Stimulated activated CD4-positive, alpha-beta T cell treated with anti-CD3 and anti-CD28 coated beads, Interleukin-1b, Interleukin-23, amount 100 ng/mL, for 48 hours (primary cell): ENCODE data around the gene FBXO21.
A peak's percentile ranks its signal among the peaks of the same experiment; 100 is the strongest.
"Not testable (repeated sequence)": the region's sequence is repeated elsewhere in the genome, so short reads cannot be mapped to it uniquely, and the experiment has no call there.

Experiments
- DNase-seq: peaks from one replicate; pipeline ENCODE4 v3.0.0-alpha.2; 2020

FBXO21 gene

DNA sequence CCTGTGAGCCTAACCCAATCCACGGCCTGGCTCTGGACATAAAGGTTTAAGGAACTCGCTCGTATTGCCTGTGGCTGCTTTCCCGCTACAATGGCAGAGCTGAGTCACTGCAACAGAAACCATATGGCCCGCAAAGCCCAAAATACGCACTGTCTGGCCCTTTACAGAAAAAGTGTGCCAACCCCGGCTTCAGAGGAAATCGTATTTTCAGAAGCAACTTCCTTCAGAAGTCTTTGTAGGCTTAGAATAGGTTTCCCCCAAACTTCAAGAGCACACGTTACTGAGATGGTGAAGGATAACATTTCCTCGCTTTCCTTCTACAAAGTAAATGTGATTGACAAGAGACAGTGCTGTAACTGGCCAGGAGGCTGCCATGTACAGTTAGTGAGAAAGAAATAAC lies 56.2 kb downstream of the FBXO21 start:
- peak; percentile 70 for DNase-seq

DNA sequence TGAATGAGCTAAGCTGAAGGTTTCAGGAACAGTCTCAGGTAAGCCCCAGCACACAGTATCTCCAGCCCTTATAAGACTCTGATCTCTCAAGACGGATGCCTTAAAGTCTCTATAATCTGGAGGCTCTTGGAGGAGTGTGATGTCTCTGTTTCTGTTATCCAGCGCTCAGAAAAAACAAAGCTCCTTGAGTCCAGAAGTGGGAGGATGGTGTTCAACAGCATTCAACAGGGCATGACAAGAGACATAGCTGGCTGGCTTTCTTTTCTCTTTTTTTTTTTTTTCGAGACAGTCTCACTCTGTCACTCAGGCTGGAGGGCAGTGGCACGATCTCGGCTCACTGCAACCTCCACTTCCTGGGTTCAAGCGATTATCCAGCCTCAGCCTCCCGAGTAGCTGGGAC lies 59.5 kb downstream of the FBXO21 start:
- DNase-seq, result no peak

- DNase-seq, result no peak
These were observed 60.9 kb downstream of the FBXO21 start for GRCh38 chr12:117129391-117129790.

DNA sequence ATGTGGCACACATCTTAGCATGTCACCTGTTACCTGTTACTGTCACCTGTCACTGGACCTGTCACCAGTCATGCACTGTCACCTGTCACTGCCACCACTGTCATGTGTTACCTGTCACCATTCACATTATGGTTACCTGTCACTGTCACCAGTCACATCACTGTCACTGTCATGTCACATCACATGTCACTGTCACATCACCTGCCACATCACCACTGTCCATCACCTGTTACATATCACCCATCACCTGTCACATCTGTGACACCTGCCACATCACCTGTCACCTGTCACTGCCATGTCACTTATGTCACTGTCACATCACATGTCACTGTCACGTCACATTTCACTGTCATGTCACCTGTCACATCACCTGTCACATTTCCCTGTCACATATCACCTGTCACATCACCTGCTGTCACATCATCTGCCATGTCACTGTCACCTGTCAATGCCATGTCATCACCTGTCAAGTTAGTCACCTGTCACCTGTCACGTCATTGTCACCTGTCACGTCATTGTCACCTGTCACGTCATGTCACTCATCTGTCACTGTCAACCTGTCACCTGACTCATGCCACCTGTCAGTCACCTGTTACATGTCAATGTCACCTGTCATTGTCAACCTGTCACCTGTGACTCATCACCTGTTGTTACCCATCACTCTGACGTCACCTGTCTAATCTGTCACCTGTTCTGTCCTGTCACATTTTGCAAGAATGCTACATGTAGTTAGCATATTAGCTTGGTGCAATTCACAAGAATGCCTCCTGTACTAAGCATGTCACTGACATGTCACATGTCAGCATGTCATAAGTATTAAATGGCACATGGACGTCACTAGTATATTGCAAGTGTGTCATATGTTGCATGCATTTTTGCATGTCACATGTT lies 62.1 kb downstream of the FBXO21 start:
- DNase-seq, result no peak

DNA sequence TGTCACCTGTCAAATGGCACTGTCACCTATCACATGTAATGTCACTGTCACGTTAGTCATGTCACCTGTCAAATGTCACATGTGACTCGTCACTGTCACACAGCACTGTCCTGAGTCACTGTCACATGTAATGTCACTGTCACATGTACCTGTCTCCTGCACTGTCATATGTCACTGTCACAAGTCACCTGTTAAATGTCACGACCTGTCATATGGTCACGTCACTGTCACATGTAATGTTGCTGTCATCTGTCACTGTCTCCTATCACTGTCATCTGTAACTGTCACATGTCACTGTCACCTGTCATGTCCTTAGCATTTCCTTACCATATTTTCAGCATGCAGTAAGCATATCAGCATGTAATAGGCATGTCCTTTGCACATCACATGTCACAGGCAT lies 63.9 kb downstream of the FBXO21 start:
- DNase-seq, result no peak

DNA sequence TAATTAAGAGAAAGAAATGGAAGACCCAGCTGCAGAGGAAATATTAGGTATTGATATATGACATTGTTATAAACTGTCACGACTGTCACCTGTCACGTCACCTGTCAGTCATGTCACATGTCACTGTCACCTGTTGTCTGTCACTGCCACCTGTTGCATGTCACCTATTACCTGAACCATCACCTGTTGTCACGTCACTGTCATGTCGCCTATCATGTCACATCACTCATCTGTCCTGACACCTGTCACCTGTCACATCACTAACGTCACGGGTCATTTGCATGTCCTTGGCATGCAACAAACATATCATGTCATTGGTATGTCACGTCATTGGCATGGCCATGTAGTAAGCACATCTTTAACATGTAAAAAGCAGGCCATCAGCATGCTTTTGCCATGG lies 64.5 kb downstream of the FBXO21 start:
- no peak for DNase-seq

DNA sequence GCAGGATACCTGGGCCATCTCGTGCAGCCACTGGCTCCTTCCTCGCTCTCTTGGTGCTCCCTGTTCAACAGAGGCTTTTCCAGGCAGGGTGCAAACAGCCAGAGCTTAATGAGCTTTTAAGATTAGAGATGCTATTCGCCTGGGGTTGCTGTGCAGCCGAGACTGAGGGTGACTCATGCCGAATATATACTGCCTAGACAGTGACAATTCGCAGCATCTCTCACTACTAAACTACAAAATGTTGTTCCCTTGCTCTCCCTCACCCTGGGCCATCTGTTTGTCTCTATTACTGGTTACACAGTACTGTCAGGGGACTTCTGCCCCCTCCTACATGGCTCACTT lies 65.0 kb downstream of the FBXO21 start:
- DNase-seq, result no peak

DNA sequence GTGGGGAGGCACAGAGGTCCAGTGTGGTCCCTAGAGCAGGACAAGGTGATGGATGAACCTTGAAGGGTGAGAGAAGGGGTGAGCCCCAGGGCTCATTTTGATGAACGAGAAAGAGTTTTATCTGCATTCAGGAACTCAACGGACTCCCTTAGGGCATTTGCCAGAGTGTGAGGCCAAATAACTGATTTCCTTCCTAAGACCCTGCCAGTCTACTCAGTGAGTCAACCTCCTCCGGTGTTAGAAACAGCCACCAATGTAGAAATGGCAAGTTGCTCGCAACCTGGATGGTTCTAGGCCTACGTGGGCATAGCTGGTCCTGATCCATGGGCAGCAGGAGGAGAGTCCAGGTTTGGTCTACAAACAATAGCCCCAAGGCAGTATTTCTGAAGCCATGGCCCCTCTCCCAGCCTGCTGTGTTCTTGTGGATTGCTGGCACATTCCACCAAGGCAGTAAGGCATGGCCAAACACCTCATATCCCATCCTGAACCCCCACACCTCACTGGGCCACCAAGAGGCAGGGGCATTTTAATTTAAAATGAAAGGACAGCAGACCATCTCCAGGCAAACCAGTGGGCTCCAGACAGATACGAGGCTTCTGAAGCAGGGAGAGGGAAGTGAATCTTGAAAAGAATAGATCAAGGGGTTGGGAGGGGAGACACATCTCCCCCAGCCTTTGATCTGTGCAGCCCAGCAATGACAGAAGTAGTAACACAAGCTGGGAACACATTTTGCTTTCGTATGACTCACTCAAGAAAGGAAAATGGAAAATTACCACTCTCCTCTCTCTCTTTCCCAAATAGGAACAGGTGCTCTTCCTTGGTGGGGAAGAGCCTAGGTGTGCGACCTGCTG lies 65.6 kb downstream of the FBXO21 start:
- DNase-seq, result no peak

- DNase-seq, result no peak
These were observed 68.8 kb downstream of the FBXO21 start for GRCh38 chr12:117121441-117121840.

- no peak for DNase-seq
These were observed 69.5 kb downstream of the FBXO21 start for GRCh38 chr12:117120787-117121186.

DNA sequence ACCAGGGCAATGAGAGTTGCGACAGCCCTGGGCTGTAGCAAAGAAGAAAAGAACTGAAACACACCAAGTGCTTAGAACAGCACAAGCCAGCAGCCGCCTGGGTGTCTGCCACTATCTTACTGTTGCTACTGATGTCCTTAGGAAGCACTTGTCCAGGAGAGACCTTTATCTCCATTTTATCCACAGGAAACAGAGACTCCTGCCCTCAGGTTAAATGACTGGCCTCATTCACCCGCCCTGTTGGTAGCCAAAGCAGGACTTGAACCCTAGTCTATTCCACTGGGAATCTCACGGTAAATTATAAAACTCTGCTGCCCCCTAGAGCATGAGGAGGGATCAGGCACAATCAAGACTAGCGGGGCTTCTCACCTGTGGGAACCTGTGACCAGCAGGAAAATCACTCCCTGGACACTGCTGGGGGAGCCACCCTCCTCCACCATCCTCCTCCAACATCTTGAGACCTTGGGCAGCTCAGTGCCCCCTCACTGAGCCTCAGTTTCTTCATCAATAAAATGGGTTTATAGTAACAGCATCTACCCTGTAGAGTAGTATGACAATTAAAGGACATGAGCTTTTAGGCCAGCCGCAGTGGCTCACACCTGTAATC lies 70.6 kb downstream of the FBXO21 start:
- no peak for DNase-seq

DNA sequence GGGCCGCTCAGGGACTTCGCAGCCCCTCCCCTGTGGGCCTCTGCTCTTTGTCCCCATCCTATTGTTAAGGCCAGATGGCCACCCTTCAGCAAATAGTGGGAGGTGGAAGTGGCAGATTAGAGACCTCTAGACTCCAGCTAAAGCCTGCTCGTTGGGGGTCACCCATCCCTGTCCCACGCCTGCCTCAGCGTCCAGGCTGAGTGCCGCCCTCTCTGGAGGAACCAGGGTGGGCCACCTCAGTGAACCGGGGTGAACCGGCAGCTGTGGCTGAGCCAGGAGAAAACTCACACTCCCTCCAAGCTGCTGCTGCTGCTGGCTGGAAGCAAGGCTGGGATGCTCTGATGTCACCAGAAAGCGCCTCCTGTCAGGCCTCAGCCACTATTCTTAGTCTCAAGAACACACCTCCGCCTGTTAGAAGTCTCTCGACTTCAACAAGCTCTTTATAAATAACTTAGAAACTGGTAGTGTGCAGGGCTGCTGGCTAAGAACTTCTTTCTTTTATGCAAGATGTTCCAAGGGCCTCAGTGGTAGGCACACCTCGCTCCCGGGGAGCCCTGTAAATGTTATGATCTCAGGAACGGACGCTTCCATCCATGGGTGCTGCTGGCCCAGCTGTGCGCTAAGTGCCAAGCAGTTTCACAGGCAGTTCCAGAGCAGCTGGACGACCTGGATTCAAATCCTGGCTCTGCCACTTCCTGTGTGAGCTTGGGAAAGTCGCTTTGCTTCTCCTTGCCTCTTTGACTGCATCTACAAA lies 71.3 kb downstream of the FBXO21 start:
- DNase-seq, result no peak

GRCh38 chr12:117114784-117115183 lies 75.5 kb downstream of the FBXO21 start:
- no peak for DNase-seq

- DNase-seq, result no peak
These were observed 77.0 kb downstream of the FBXO21 start for GRCh38 chr12:117113231-117113630.

GRCh38 chr12:117111821-117112595 lies 78.3 kb downstream of the FBXO21 start:
- DNase-seq, result no peak

- DNase-seq, result no peak
These were observed 78.9 kb downstream of the FBXO21 start for GRCh38 chr12:117111386-117111785.

- no peak for DNase-seq
These were observed 80.2 kb downstream of the FBXO21 start for GRCh38 chr12:117109943-117110635.

DNA sequence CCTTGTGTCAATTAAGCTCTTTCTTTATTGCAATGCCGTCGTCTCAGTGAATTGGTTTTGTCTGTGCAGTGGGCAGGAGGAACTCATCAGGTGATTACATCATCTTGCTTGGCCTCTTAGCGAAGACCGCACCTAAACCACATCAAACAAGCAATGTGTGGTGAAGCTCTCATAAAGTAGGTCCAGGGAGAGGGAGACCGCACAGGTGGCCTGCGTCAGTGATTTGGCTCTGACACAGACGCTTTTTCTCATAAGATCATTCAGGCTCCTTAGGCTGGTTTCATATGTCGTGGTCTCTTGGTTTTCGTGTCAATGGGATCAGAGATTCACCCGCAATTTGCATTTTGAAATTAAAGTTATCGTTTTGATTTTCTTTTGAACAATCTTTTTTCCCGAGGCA lies 84.4 kb downstream of the FBXO21 start:
- DNase-seq, result peak; percentile 38

DNA sequence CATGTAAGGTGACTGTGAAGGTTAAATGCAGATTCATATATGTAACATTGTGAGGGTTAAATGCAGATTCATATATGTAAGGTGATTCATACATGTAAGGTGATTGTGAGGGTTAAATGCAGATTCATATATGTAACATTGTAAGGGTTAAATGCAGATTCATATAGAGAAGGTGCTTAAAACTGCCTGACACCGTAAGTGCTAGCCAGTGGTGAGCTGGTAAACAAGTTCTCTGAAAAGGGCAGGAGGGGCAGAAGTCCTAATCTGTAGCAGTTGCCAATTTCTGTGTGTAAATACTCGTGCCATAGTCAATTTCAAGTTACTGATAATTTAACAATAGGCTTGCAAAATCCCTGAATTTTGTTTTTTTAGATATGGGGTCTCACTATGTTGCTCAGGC lies 86.3 kb downstream of the FBXO21 start:
- not testable (repeated sequence) for DNase-seq

- DNase-seq, result no peak
These were observed 87.5 kb downstream of the FBXO21 start for GRCh38 chr12:117102800-117103181.
